NB4 (cell line): ENCODE results near the gene CLEC4G.

ENCODE experiments used
- POLR2A ChIP-seq: IDR thresholded peaks from 2 replicates; pipeline ENCODE4 v1.6.1; 2011; ENCODE audit warnings: mild to moderate bottlenecking; ENCODE audit not compliant: insufficient read length; ENCODE audit errors: extremely low read depth
- TF ChIP-seq, protein P1 (sequence below): IDR thresholded peaks from one replicate; pipeline ENCODE4 v1.5.1; 2012; ENCODE audit warnings: low read depth, low read length
- TF ChIP-seq, protein P2 (sequence below): IDR thresholded peaks from 2 replicates; pipeline ENCODE4 v1.6.1; 2011; ENCODE audit warnings: low read depth, low read length

DNA sequence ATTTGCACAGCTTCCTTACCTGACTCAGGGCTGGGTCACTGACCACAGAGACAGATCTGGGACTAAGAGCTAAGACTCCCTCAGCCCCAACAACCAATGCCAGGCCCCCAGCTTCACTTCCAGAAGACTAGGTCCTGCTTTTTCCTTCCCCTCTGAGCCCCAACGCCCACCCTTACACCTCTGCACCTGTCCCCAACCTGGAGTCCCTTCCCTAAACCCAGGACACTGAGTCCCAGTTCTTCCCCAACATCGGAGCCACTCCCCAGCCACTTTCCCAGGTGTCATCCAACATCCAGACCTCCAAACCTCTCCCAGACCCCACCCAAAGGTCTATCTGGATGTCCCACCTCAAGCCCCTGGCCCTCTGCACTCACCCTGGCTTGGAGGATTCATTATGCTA, 32.9 kb downstream of the CLEC4G start:
- TF ChIP-seq, protein P1, sequence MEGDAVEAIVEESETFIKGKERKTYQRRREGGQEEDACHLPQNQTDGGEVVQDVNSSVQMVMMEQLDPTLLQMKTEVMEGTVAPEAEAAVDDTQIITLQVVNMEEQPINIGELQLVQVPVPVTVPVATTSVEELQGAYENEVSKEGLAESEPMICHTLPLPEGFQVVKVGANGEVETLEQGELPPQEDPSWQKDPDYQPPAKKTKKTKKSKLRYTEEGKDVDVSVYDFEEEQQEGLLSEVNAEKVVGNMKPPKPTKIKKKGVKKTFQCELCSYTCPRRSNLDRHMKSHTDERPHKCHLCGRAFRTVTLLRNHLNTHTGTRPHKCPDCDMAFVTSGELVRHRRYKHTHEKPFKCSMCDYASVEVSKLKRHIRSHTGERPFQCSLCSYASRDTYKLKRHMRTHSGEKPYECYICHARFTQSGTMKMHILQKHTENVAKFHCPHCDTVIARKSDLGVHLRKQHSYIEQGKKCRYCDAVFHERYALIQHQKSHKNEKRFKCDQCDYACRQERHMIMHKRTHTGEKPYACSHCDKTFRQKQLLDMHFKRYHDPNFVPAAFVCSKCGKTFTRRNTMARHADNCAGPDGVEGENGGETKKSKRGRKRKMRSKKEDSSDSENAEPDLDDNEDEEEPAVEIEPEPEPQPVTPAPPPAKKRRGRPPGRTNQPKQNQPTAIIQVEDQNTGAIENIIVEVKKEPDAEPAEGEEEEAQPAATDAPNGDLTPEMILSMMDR = no peak
- TF ChIP-seq, protein P2, sequence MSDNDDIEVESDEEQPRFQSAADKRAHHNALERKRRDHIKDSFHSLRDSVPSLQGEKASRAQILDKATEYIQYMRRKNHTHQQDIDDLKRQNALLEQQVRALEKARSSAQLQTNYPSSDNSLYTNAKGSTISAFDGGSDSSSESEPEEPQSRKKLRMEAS = no peak
- TF ChIP-seq POLR2A = no peak
